Heart right ventricle (tissue), 16 donors: ENCODE measurements around the gene GGT6. TPM values are rescaled to one million over a fixed set of nuclear protein-coding genes. Genes with fewer than 3 reads are reported as not detected.

Source experiments
- ATAC-seq, 8 donors: fragments of 200-7000 bp; cut with Tn5 transposase; one replicate each; pipeline ENCODE4 v1.9.1; 2020; ENCODE audit warnings: mild to moderate bottlenecking in 8 of 8, moderate library complexity in 8 of 8, moderate number of reproducible peaks in 1 of 8
- DNase-seq, 2 donors: peaks; one replicate each; pipeline ENCODE4 v3.0.0-alpha.2; 2020
- H3K27ac ChIP-seq, 10 donors: fragments of 200-600 bp; sonication (generic) in 2 of 10; one replicate each; pipeline versions ENCODE4 v1.5.0 to v1.8.0; 2020 to 2022; ENCODE audit warnings: mild to moderate bottlenecking in 3 of 10
- H3K27me3 ChIP-seq, 7 donors: fragments of 200-600 bp; one replicate each; pipeline ENCODE4 v1.8.0; 2021 to 2022; ENCODE audit warnings: mild to moderate bottlenecking in 2 of 7
- H3K36me3 ChIP-seq, 9 donors: fragments of 200-600 bp; sonication (generic) in 1 of 9; one replicate each; pipeline versions ENCODE4 v1.5.0 to v1.8.0; 2020 to 2022; ENCODE audit warnings: mild to moderate bottlenecking in 2 of 9
- H3K4me1 ChIP-seq, 9 donors: fragments of 200-600 bp; sonication (generic) in 1 of 9; one replicate each; pipeline versions ENCODE4 v1.5.0 to v1.8.0; 2020 to 2022; ENCODE audit warnings: mild to moderate bottlenecking in 4 of 9
- H3K4me3 ChIP-seq, 10 donors: fragments of 200-600 bp; sonication (generic) in 2 of 10; one replicate each; pipeline versions ENCODE4 v1.5.0 to v1.8.0; 2020 to 2022; ENCODE audit warnings: mild to moderate bottlenecking in 7 of 10, moderate library complexity in 2 of 10
- H3K9me3 ChIP-seq, 11 donors: fragments of 200-600 bp in 10 of 11; sonication (generic) in 2 of 11; one replicate each; pipeline versions ENCODE4 v1.5.0 to v1.8.0; 2013 to 2022; ENCODE audit warnings: mild to moderate bottlenecking in 2 of 11, control low read depth in 1 of 11, moderate library complexity in 1 of 11
- WGBS, 2 donors: extraction: QIAGEN DNeasy Blood & Tissue Kit; methylation state at CpG; one replicate each; pipeline ENCODE4 v1.1.7; 2013; ENCODE audit warnings: inconsistent platforms in 1 of 2; 5-methylcytosine and 5-hydroxymethylcytosine counted together
- intact Hi-C, 10 donors: fragments of 100-400 bp; cut with DNase I; formaldehyde crosslinking; loops; one replicate each; pipeline versions ENCODE4 v1.11.1 to v1.14.2; 2022
- polyA plus RNA-seq, 2 donors: library from polyadenylated mRNA; stranded (reverse); fragments of 200-250 nt; gene quantifications; one replicate each; pipeline ENCODE4 v1.2.3, GENCODE V29; 2013
- total RNA-seq, 10 donors: library from RNA; stranded (reverse); fragmentation: NEBNext Ultra II Directional in 3 of 10; extraction: Animal tissue kit (Norgen Biotek cat#: 25700) in 3 of 10; gene quantifications; one replicate each; pipeline versions ENCODE4 v1.2.1 to v1.2.4, GENCODE V29; 2021 to 2023
- TF ChIP-seq, protein P1 (sequence below), 9 donors: fragments of 200-600 bp; sonication (generic) in 2 of 9; IDR thresholded peaks; one replicate each; pipeline versions ENCODE4 v1.5.0 to v1.8.0; 2021 to 2022; ENCODE audit warnings: antibody characterized with exemption in 9 of 9, mild to moderate bottlenecking in 5 of 9, moderate library complexity in 1 of 9
- donor health status: Arrhythmogenic right ventricular cardiomyopathy.
- donor health status: ischemic (EF 13 %, LVEDD 7.1; RV severe dilation, severe dysfunction).
- donor health status: healthy with polysubstance abuse.
- donor health status: DM: no; HTN: yes; CAD: no.
- donor health status: DM: no; HTN: no; CAD: no.
- donor health status: ischemic (EF 25% LVEDD 6.9; RV normal size, moderate dysfunction).
- donor health status: ischemic (EF 25% LVEDD 5.7; RV mildly dilated, moderate dysfunction).
- donor health status: healthy.
- donor health status: DM: yes; HTN: yes; CAD: no.
- donor health status: Ischemic cardiomyopathy.
- donor health status: ischemic (EF 35%, LVEDD 5.7; RV mildly dilated, moderate dysfunction).
- donor health status: nonischemic (EF 11% LVEDD 7.7; RV severe dilation, severe dysfunction).
- donor health status: DM: yes; HTN: yes; CAD: no.
- donor health status: PGD.
- donor health status: ischemic (EF 29% LVEDD 5.4; RV normal size, mild dysfunction).
- donor health status: nonischemic (EF 23%, LVEDD 6.1; RV moderate dilation, normal function).

GGT6 gene
- total and polyA plus RNA-seq, 12 donors = 0.03 to 0.19 (median 0.12) TPM; not detected in 6

DNA sequence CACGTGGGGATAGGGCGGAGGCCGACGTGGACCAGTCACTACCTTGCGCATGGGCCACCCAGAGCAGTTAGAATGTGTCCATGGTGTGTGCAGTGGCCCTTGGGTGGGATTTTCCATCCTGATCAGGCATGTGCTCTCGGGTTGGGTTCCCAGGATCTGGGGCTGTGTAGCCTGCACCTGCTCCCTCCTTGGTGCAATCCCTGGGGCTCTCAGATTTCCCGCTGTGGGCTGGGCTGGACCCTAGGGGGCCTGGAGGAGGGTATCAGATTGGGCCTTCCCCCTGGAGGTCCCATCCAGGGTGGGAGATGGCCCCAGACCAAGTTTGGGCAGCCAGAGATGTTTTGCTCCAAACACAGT lies 25.2 kb upstream of the GGT6 start:
- 84 to 96% methylated on average over 7 of the region's 7 CpGs for WGBS, 2 donors
- peaks cover 13 to 57% (median 42%) of the 10 kb centered on the region in 9 donors for H3K4me1 ChIP-seq

DNA sequence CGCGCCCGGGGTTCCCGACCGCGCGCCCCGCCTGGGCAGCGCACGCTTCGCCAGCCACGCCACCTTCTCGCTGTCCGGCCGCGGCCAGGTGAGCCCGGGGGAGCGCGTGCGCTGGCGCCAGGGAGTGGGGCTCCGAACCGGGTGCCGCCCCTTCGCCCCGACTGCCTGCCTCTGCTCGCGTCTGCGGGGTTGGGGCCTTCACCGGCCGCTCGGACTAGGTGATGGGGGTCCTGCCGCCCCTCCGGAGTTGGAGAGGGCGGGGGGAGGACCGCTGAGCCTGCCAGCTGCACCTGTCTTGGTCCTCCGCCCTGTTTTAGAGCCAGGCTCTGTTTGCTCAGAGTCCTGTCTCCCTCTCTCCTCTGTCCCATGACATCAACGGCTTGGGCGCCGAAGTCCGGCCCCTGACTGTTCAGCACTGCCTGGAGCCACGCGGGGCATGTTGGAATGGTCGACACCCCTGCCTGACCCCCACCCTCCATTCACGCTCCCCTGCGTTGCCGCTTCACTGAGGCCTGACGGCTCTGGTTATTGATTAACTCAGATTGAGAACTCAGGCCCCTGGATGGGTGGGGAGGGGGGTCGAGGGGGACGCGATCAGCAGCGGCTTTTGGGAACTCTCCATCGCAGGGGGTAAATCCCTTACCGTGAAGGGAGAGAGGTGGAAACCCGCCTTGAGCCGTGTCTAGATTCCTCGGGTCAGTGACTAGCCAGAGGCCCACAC lies 24.7 kb upstream of the GGT6 start:
- 27 to 29% methylated on average over 57 of the region's 57 CpGs for WGBS, 2 donors
- H3K9me3 ChIP-seq = no peaks in the 10 kb centered on the region
- peak overlapping the region in 8 of 10 donors; percentile 37 to 88 (median 78) for H3K27ac ChIP-seq
- peak overlapping the region; percentile 7 to 70 (median 60) for H3K4me3 ChIP-seq
- H3K4me1 ChIP-seq = peaks cover 13 to 57% (median 40%) of the 10 kb centered on the region in 9 donors
- H3K27me3 ChIP-seq = peaks cover 0 to 48% (median 23%) of the 10 kb centered on the region in 7 donors
- TF ChIP-seq, protein P1, sequence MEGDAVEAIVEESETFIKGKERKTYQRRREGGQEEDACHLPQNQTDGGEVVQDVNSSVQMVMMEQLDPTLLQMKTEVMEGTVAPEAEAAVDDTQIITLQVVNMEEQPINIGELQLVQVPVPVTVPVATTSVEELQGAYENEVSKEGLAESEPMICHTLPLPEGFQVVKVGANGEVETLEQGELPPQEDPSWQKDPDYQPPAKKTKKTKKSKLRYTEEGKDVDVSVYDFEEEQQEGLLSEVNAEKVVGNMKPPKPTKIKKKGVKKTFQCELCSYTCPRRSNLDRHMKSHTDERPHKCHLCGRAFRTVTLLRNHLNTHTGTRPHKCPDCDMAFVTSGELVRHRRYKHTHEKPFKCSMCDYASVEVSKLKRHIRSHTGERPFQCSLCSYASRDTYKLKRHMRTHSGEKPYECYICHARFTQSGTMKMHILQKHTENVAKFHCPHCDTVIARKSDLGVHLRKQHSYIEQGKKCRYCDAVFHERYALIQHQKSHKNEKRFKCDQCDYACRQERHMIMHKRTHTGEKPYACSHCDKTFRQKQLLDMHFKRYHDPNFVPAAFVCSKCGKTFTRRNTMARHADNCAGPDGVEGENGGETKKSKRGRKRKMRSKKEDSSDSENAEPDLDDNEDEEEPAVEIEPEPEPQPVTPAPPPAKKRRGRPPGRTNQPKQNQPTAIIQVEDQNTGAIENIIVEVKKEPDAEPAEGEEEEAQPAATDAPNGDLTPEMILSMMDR (IDR thresholded peaks at IDR 0.05) = no peak
- DNase-seq (no peak), ATAC-seq (no peak)
- no peaks in the 10 kb centered on the region for H3K36me3 ChIP-seq
- intact Hi-C loops = loop anchor here in 1 of 10 donors (5.0 kb wide), 1 partner anchor 42 kb away; no protein-coding TSS in a partner anchor

More for the DNA sequence above, 25.2 kb upstream of the GGT6 start:
- DNase-seq = no peak
- intact Hi-C loops = no loop called here
- TF ChIP-seq, protein P1 (IDR thresholded peaks at IDR 0.05) = no peak
- peaks cover 0 to 48% (median 23%) of the 10 kb centered on the region in 7 donors for H3K27me3 ChIP-seq
- no peaks in the 10 kb centered on the region for H3K9me3 ChIP-seq
- peak overlapping the region in 8 of 10 donors; percentile 41 to 70 (median 60) for H3K4me3 ChIP-seq
- peak overlapping the region in 8 of 10 donors; percentile 37 to 88 (median 78) for H3K27ac ChIP-seq
- no peaks in the 10 kb centered on the region for H3K36me3 ChIP-seq
- no peak for ATAC-seq

DNA sequence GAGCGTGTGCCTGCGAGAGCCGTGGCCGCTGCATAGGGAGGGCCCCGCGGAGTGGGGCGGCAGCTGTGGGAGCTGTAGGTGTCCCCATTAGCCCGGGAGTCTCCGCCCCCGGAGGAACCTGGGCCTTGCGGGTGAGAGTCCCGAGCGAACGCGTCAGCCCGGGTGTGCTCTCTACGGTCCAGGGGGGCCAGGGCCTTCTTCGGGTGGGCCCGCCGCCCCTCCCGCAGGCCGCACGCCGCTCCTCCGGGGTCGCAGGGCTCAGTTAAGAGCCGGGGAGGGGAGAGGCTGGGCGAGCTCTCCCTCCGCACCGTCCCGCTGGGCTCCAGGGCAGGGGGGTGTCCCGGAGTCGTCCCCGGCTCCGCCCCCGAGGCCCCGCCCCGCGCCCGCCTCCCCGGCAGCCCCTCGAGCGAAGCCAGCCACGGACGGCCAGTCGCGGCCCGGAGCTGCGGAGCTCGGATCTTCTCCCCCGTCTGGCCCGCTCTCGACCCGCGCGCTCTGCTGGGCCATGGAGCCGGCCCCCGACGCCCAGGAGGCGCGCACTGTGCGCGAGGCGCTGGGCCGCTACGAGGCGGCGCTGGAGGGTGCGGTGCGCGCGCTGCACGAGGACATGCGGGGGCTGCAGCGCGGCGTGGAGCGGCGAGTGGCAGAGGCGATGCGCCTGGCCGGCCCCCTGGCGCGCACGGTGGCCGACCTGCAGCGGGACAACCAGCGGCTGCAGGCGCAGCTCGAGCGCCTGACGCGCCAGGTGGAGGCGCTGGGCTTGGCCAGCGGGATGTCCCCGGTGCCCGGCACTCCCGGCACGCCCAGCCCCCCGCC lies 23.9 kb upstream of the GGT6 start, which contains the start of gene SMTNL2:
TSS of gene SMTNL2 (plus strand) at position 429 of the 816 bp plus-strand sequence. CDS start at position 506, 77 bp downstream.
- DNase-seq (peak; percentile 65 to 84), ATAC-seq (peak; percentile 60 to 82 (median 70))
- intact Hi-C loops = loop anchor here in 1 of 10 donors (5.0 kb wide), 1 partner anchor 43 kb away; no protein-coding TSS in a partner anchor
- TF ChIP-seq, protein P1 (IDR thresholded peaks at IDR 0.05) = peak in 2 of 9 donors; percentile 6
- Histone ChIP-seq H3K4me1 (peaks cover 13 to 57% (median 40%) of the 10 kb centered on the region in 9 donors), H3K27me3 (peaks cover 0 to 48% (median 23%) of the 10 kb centered on the region in 7 donors), H3K4me3 (peak within 1 kb of the TSS; percentile 7 to 70 (median 60)), H3K9me3 (no peaks in the 10 kb centered on the region), H3K27ac (peak within 1 kb of the TSS; percentile 34 to 88 (median 78)), H3K36me3 (no peaks in the 10 kb centered on the region)
- WGBS, 2 donors = 0 to 1% methylated on average over 85 to 99 of the region's 100 CpGs

DNA sequence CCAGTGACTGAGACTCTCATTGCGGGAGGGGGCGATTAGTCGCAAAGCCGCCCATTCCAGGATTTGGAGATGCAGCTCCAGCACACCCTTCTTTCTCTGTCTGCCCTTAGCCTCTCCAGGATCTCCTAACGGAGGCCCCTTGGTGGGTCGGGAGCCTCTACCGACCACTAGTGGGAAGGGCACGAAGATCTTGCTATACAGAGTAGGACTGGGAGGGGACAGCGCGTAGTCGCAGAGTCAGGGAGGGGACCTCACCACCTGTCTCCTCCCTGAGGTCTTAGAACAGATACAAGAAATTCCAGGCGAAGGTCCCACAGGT lies 23.4 kb upstream of the GGT6 start:
- TF ChIP-seq, protein P1 (IDR thresholded peaks at IDR 0.05) = peak; percentile 11 to 55 (median 46)
- intact Hi-C loops = loop anchor here in 1 of 10 donors (5.0 kb wide), 1 partner anchor 44 kb away; no protein-coding TSS in a partner anchor
- ATAC-seq (peak; percentile 60 to 74 (median 70)), DNase-seq (peak in 1 of 2 donors; percentile 47)
- Histone ChIP-seq H3K4me3 (peak overlapping the region; percentile 7 to 70 (median 60)), H3K4me1 (peaks cover 13 to 56% (median 35%) of the 10 kb centered on the region in 9 donors), H3K27ac (peak overlapping the region; percentile 34 to 88 (median 78)), H3K36me3 (no peaks in the 10 kb centered on the region), H3K27me3 (peaks cover 0 to 48% (median 23%) of the 10 kb centered on the region in 7 donors), H3K9me3 (no peaks in the 10 kb centered on the region)
- 16 to 27% methylated on average over 12 of the region's 12 CpGs for WGBS, 2 donors
